ENCODE measurements around the gene NSUN6. TPM values are rescaled to one million over a fixed set of nuclear protein-coding genes. Genes with fewer than 3 reads are reported as not detected.

Gene NSUN6
- total and polyA plus RNA-seq, 4 donors: 4.1 to 13.5 (median 10.5) TPM

DNA sequence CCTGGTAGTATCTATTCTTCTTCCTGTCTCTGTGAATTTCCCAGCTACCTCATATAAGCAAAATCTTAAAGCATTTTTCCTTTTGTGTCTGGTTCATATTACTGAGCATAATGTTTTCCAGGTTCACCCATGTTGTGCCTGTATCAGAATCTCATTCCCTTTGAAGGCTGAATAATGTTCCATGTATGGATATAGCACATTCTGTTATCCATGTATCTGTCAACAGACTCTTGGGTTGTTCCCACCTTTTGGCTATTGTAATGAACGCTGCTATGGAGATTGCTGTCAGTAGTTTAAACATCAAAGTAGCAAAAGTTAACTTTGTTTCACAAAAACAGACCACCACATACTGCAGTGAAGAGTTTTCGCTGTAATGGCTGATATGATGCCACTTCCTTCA is 99.9 kb downstream of the NSUN6 start:
- Histone ChIP-seq H3K4me3 (ENCODE audit: low read length in 2 of 2) (no peak overlapping the region), H3K4me1 (ENCODE audit: control insufficient read depth in 1 of 2, insufficient read depth in 2 of 2, low read length in 2 of 2) (no peaks in the 10 kb centered on the region), H3K27me3 (ENCODE audit: control insufficient read depth in 1 of 2, insufficient read depth in 2 of 2, low read length in 1 of 2) (no peaks in the 10 kb centered on the region), H3K36me3 (ENCODE audit: control insufficient read depth in 1 of 2, insufficient read depth in 2 of 2, low read length in 1 of 2) (peaks cover 0 to 1% of the 10 kb centered on the region in 2 donors), H3K27ac (ENCODE audit: low read depth in 1 of 2, low read length in 2 of 2) (no peak overlapping the region), H3K9me3 (ENCODE audit: control insufficient read depth, low read length) (no peaks in the 10 kb centered on the region)
- DNase-seq (no peak), ATAC-seq (ENCODE audit: low FRiP score) (no peak)
- 99% methylated on average over 2 of the region's 2 CpGs for WGBS, 2 donors
- intact Hi-C loops (cut with DNase I): no loop called here

DNA sequence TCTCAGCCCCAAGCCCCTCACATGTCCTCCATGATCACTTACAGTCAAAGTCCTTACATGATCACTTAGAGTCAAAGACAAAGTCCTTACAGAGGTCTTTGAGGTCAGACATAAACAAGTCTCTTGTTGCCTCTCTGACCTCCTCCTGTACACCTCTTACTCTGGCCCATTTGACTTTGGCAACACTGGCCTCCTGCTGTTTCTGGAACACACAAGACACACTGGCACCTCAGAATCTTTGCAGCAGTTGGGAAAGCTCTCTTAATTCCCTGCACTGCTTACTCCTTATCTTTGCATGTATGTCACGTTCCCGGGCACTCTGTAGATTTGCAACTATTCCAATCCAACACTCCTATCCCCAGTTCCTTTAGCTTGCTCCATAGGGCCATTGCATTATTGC is 102.3 kb downstream of the NSUN6 start:
- Histone ChIP-seq H3K4me3 (ENCODE audit: low read length in 2 of 2) (no peak overlapping the region), H3K36me3 (ENCODE audit: control insufficient read depth in 1 of 2, insufficient read depth in 2 of 2, low read length in 1 of 2) (peaks cover under 1 to 2% of the 10 kb centered on the region in 2 donors), H3K27ac (ENCODE audit: low read depth in 1 of 2, low read length in 2 of 2) (no peak overlapping the region), H3K9me3 (ENCODE audit: control insufficient read depth, low read length) (no peaks in the 10 kb centered on the region), H3K4me1 (ENCODE audit: control insufficient read depth in 1 of 2, insufficient read depth in 2 of 2, low read length in 2 of 2) (no peaks in the 10 kb centered on the region), H3K27me3 (ENCODE audit: control insufficient read depth in 1 of 2, insufficient read depth in 2 of 2, low read length in 1 of 2) (no peaks in the 10 kb centered on the region)
- intact Hi-C loops (cut with DNase I): no loop called here
- no peak for DNase-seq
- WGBS, 2 donors: 89 to 91% methylated on average over 2 of the region's 2 CpGs
- ATAC-seq (ENCODE audit: low FRiP score): no peak

DNA sequence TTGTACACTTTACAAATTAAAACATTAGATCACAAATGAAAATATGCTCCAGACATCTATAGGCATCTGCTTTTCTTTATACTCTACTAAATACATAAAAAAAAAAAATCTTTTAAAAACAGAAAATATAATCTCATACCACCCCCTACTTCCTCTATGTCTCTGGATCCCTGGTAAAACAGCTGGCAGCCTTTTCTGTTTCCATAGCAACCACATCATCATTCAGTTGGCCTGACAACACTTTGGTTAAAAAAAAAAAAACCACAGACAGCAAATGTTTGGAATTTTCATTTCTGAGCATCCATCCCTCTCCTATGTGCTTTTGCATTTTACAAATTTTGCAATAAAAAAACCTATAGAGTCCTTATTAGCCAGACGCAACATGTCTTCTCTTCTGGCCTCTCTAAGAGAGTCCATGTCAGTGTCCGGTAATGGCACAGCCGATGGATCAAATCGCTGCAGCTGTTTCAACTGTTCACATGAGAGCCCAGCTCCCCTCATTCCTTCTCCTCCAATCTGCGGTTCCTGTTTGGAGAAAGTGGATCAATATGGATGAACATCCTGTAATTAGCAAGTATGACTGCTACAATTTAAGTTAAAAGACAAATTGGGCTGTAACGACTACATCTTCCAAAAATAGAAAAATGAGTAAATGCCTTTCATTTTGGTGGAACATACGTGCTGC is 105.6 kb downstream of the NSUN6 start:
- ATAC-seq (ENCODE audit: low FRiP score): no peak
- H3K27me3 ChIP-seq (ENCODE audit: control insufficient read depth in 1 of 2, insufficient read depth in 2 of 2, low read length in 1 of 2): no peaks in the 10 kb centered on the region
- H3K4me1 ChIP-seq (ENCODE audit: control insufficient read depth in 1 of 2, insufficient read depth in 2 of 2, low read length in 2 of 2): no peaks in the 10 kb centered on the region
- intact Hi-C loops (cut with DNase I): no loop called here
- DNase-seq: no peak
- no peak overlapping the region for H3K4me3 ChIP-seq (ENCODE audit: low read length in 2 of 2)
- 78% methylated on average over 7 of the region's 7 CpGs for WGBS, 2 donors
- no peak overlapping the region for H3K27ac ChIP-seq (ENCODE audit: low read depth in 1 of 2, low read length in 2 of 2)
- H3K9me3 ChIP-seq (ENCODE audit: control insufficient read depth, low read length): no peaks in the 10 kb centered on the region
- peaks cover 0 to 2% of the 10 kb centered on the region in 2 donors for H3K36me3 ChIP-seq (ENCODE audit: control insufficient read depth in 1 of 2, insufficient read depth in 2 of 2, low read length in 1 of 2)

DNA sequence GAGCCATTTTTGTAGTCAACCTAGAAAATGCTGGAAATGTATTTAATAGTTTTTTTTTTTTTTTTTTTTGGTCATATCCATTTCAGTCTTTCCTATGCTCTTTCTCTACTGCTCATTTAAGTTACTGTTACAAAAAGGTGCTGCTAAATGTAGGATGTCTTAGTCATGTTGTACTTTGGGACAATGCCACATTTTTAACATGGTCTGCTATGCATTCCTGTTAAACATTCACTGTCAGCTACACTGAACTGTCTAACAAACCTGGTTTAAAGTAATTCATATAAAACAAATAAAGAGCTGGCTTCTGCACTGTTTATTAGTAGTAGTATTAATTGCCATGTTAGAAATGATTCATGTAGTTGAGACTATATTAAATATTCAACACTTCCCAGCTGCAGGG is 108.6 kb downstream of the NSUN6 start:
- Histone ChIP-seq H3K27ac (ENCODE audit: low read depth in 1 of 2, low read length in 2 of 2) (no peak overlapping the region), H3K4me3 (ENCODE audit: low read length in 2 of 2) (no peak overlapping the region), H3K36me3 (ENCODE audit: control insufficient read depth in 1 of 2, insufficient read depth in 2 of 2, low read length in 1 of 2) (peaks cover 2 to 5% of the 10 kb centered on the region in 2 donors)

DNA sequence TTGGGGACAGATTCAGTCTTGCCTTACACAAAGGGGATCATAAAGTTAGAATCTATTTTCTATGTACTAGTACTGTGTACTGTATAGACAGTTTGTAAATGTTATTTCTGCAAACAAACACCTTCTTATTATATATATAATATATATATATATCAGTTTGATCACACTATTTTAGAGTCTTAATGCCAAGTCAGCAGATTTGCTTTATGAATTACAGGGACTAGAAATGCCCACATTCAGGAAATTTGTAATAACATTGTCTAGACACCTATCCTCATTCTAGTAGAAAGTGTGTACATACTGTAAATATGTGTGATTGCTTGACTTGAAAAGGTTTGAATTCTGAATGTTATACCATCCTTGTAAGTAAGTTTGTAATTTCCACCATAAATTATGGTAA is 111.2 kb downstream of the NSUN6 start:
- H3K9me3 ChIP-seq (ENCODE audit: control insufficient read depth, low read length): no peaks in the 10 kb centered on the region
- H3K4me1 ChIP-seq (ENCODE audit: control insufficient read depth in 1 of 2, insufficient read depth in 2 of 2, low read length in 2 of 2): no peaks in the 10 kb centered on the region
- intact Hi-C loops (cut with DNase I): no loop called here
- no peak for ATAC-seq (ENCODE audit: low FRiP score)
- no peak overlapping the region for H3K4me3 ChIP-seq (ENCODE audit: low read length in 2 of 2)
- no peak overlapping the region for H3K27ac ChIP-seq (ENCODE audit: low read depth in 1 of 2, low read length in 2 of 2)
- H3K27me3 ChIP-seq (ENCODE audit: control insufficient read depth in 1 of 2, insufficient read depth in 2 of 2, low read length in 1 of 2): no peaks in the 10 kb centered on the region
- peaks cover 0 to 5% of the 10 kb centered on the region in 2 donors for H3K36me3 ChIP-seq (ENCODE audit: control insufficient read depth in 1 of 2, insufficient read depth in 2 of 2, low read length in 1 of 2)
- DNase-seq: no peak

More for the DNA sequence above, 108.6 kb downstream of the NSUN6 start:
- Histone ChIP-seq H3K27me3 (ENCODE audit: control insufficient read depth in 1 of 2, insufficient read depth in 2 of 2, low read length in 1 of 2) (no peaks in the 10 kb centered on the region), H3K9me3 (ENCODE audit: control insufficient read depth, low read length) (no peaks in the 10 kb centered on the region), H3K4me1 (ENCODE audit: control insufficient read depth in 1 of 2, insufficient read depth in 2 of 2, low read length in 2 of 2) (no peaks in the 10 kb centered on the region)
- ATAC-seq (ENCODE audit: low FRiP score) (no peak), DNase-seq (no peak)
- intact Hi-C loops (cut with DNase I): no loop called here

DNA sequence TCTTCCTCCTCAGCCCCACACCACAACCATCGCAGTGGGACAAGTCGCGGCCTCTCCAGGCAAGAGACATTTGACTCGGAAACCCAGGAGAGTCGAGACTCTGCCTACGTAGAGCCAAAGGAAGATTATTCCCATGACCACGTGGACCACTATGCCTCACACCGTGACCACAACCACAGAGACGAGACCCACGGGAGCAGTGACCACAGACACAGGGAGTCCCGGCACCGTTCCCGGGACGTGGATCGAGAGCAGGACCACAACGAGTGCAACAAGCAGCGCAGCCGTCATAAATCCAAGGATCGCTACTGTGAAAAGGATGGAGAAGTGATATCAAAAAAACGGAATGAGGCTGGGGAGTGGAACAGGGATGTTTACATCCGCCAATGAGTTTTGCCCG is 112.1 kb downstream of the NSUN6 start:
- H3K36me3 ChIP-seq (ENCODE audit: control insufficient read depth in 1 of 2, insufficient read depth in 2 of 2, low read length in 1 of 2): peaks cover 0 to 5% of the 10 kb centered on the region in 2 donors
- no peak for ATAC-seq (ENCODE audit: low FRiP score)

DNA sequence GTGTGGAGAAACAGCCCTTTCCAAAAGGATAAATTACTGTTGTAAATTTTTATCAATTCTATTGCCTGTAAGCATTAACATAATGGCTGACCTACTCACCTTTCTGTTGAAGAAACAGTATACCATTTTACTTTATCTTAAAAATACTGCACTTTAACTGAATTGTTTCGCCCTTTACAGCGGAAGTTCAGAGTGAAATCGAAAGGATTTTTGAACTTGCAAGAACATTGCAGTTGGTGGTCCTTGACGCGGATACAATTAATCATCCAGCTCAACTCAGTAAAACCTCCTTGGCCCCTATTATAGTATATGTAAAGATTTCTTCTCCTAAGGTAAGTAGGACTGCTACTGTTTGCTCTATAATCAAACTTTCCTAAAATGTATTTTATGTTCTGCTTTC is 117.5 kb downstream of the NSUN6 start:
- DNase-seq: no peak

More for the DNA sequence above, 112.1 kb downstream of the NSUN6 start:
- intact Hi-C loops (cut with DNase I): no loop called here
- H3K27ac ChIP-seq (ENCODE audit: low read depth in 1 of 2, low read length in 2 of 2): no peak overlapping the region
- no peaks in the 10 kb centered on the region for H3K27me3 ChIP-seq (ENCODE audit: control insufficient read depth in 1 of 2, insufficient read depth in 2 of 2, low read length in 1 of 2)
- H3K4me1 ChIP-seq (ENCODE audit: control insufficient read depth in 1 of 2, insufficient read depth in 2 of 2, low read length in 2 of 2): no peaks in the 10 kb centered on the region
- no peaks in the 10 kb centered on the region for H3K9me3 ChIP-seq (ENCODE audit: control insufficient read depth, low read length)
- 88 to 94% methylated on average over 22 of the region's 22 CpGs for WGBS, 2 donors
- H3K4me3 ChIP-seq (ENCODE audit: low read length in 2 of 2): no peak overlapping the region
- no peak for DNase-seq

DNA sequence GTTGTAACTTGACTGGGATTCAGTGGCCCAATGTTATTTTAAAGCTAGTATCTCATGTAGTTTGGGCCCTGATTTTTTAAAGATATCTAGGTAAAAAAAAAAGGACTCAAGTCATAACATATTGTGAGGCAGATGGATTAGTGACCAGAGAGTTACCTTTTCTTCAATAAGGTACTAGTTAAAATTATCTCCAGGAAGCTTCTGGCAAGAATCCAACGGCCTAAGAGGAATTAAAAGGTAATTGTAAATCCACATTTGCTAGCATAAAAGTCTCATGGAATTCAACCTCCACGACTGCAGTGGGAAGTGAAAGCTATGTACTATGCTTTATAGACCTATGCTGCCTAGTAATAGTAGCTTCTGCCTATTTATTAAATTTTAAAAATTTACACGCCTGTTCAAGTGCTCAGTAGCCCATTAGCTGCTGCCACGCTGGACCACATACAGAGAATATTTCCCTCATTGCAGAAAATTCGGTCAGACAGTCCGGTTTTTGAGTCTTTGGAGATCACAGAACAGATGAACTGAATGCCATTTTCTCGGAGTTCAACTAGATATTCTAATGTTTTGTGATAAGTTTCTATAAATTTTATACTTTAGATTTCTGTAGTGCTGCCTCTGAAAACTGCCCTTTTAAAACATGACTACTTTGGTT is 118.4 kb downstream of the NSUN6 start:
- Histone ChIP-seq H3K4me3 (ENCODE audit: low read length in 2 of 2) (no peak overlapping the region), H3K9me3 (ENCODE audit: control insufficient read depth, low read length) (no peaks in the 10 kb centered on the region), H3K36me3 (ENCODE audit: control insufficient read depth in 1 of 2, insufficient read depth in 2 of 2, low read length in 1 of 2) (peaks cover 0 to 2% of the 10 kb centered on the region in 2 donors), H3K4me1 (ENCODE audit: control insufficient read depth in 1 of 2, insufficient read depth in 2 of 2, low read length in 2 of 2) (no peaks in the 10 kb centered on the region), H3K27me3 (ENCODE audit: control insufficient read depth in 1 of 2, insufficient read depth in 2 of 2, low read length in 1 of 2) (no peaks in the 10 kb centered on the region), H3K27ac (ENCODE audit: low read depth in 1 of 2, low read length in 2 of 2) (no peak overlapping the region)
- intact Hi-C loops (cut with DNase I): no loop called here
- ATAC-seq (ENCODE audit: low FRiP score): no peak
- no peak for DNase-seq
- WGBS, 2 donors: 46 to 51% methylated on average over 7 of the region's 7 CpGs

More for the DNA sequence above, 117.5 kb downstream of the NSUN6 start:
- Histone ChIP-seq H3K9me3 (ENCODE audit: control insufficient read depth, low read length) (no peaks in the 10 kb centered on the region), H3K4me3 (ENCODE audit: low read length in 2 of 2) (no peak overlapping the region), H3K27me3 (ENCODE audit: control insufficient read depth in 1 of 2, insufficient read depth in 2 of 2, low read length in 1 of 2) (no peaks in the 10 kb centered on the region), H3K36me3 (ENCODE audit: control insufficient read depth in 1 of 2, insufficient read depth in 2 of 2, low read length in 1 of 2) (peaks cover 0 to 3% of the 10 kb centered on the region in 2 donors), H3K27ac (ENCODE audit: low read depth in 1 of 2, low read length in 2 of 2) (no peak overlapping the region), H3K4me1 (ENCODE audit: control insufficient read depth in 1 of 2, insufficient read depth in 2 of 2, low read length in 2 of 2) (no peaks in the 10 kb centered on the region)
- WGBS, 2 donors: 37 to 39% methylated on average over 5 of the region's 5 CpGs
- intact Hi-C loops (cut with DNase I): no loop called here
- ATAC-seq (ENCODE audit: low FRiP score): no peak

DNA sequence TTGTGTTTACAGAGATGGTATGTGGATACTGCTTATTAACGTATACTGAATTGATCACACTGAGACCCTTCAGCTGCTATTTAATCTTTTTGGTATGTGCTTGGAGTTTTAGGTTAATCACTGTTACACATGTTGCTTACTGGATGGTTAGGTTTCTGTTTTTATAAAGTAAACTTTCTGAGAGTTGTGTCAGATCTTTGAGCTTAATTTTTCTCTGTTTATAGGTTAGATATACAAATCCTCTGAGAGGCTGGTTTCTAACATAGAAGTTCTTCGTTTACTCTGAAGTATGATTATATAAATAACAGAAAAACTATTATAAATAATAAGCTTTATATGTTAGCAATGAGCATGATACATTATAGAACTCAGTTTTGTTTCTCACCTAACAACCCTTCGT is 123.1 kb downstream of the NSUN6 start:
- 91 to 92% methylated on average over 3 of the region's 3 CpGs for WGBS, 2 donors
- Histone ChIP-seq H3K4me1 (ENCODE audit: control insufficient read depth in 1 of 2, insufficient read depth in 2 of 2, low read length in 2 of 2) (no peaks in the 10 kb centered on the region), H3K36me3 (ENCODE audit: control insufficient read depth in 1 of 2, insufficient read depth in 2 of 2, low read length in 1 of 2) (no peaks in the 10 kb centered on the region), H3K27me3 (ENCODE audit: control insufficient read depth in 1 of 2, insufficient read depth in 2 of 2, low read length in 1 of 2) (no peaks in the 10 kb centered on the region), H3K4me3 (ENCODE audit: low read length in 2 of 2) (no peak overlapping the region), H3K27ac (ENCODE audit: low read depth in 1 of 2, low read length in 2 of 2) (no peak overlapping the region), H3K9me3 (ENCODE audit: control insufficient read depth, low read length) (no peaks in the 10 kb centered on the region)
- intact Hi-C loops (cut with DNase I): no loop called here
- ATAC-seq (ENCODE audit: low FRiP score) (no peak), DNase-seq (no peak)
